ENCODE data around the gene KLHL17.

DNA sequence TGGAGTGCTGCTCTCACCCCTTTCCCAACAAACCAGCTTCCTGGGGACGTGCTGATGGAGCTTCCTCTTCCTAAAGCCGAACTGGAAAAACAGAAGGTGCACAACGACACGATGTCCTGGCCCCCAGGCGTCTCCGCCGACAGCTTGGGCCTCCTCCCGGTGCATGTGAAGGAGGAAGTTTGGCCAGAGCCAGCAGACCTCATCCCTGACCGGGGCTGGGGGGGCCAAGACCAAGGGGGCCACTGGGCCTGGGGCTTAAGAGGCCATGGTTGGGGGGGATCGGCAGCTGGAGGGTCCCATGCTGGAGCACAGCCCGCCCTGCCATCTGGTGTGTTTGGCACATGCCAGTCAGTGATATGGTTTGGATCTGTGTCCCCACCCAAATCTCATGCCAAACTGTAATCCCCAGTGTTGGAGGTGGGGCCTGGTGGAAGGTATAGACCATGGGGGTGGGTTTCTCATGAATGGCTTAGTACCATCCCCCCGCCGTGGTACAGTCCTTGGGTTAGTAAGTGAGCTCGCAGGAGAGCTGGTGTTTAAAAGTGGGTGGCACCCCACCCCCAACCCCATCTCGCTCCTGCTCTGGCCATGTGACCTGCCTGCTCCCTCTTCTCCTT is 33.1 kb downstream of the KLHL17 start:
- TF ChIP-seq EZH2phosphoT487 (IDR thresholded peaks at IDR 0.05; ENCODE audit: insufficient read depth, low read depth), result no peak
- TF ChIP-seq EZH2 (IDR thresholded peaks at IDR 0.05; ENCODE audit: insufficient read depth, poor library complexity, severe bottlenecking), result no peak

Measured in GM23248 (cell line).